ENCODE results near the gene HUNK.

- TF ChIP-seq GATA2 (IDR thresholded peaks at IDR 0.05; ENCODE audit: low read depth, low read length) (no peak), GATA3 (IDR thresholded peaks at IDR 0.05; ENCODE audit: low read depth, low read length) (no peak)
Measured at GRCh38 chr21:31886915-31887314, 14.1 kb downstream of the HUNK start.

Data from SH-SY5Y (cell line).